Measurements from ENCODE around the gene GABRG3.

DNA sequence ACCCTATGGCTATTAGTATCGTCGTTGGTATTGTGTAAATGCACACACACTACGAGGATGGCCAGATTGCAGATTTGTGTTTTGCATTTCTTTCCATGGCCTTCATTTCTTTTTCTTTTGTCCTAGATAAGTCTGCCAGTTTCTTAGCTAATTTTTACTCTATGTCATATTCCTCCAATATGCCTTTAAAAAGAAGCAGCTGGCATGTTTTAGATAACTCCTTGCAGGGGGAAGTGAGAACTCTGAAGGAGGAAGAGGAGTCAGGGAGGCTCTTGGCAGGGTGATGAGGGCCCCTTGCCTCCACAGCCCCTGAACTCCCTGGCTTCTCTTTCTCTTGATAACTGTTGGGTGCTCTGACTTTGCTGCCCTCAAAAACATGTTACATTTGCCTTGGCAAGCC lies 244.0 kb downstream of the GABRG3 start:
- TF ChIP-seq, protein P1, sequence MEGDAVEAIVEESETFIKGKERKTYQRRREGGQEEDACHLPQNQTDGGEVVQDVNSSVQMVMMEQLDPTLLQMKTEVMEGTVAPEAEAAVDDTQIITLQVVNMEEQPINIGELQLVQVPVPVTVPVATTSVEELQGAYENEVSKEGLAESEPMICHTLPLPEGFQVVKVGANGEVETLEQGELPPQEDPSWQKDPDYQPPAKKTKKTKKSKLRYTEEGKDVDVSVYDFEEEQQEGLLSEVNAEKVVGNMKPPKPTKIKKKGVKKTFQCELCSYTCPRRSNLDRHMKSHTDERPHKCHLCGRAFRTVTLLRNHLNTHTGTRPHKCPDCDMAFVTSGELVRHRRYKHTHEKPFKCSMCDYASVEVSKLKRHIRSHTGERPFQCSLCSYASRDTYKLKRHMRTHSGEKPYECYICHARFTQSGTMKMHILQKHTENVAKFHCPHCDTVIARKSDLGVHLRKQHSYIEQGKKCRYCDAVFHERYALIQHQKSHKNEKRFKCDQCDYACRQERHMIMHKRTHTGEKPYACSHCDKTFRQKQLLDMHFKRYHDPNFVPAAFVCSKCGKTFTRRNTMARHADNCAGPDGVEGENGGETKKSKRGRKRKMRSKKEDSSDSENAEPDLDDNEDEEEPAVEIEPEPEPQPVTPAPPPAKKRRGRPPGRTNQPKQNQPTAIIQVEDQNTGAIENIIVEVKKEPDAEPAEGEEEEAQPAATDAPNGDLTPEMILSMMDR (IDR thresholded peaks at IDR 0.05; ENCODE audit: insufficient read depth, low read length, poor library complexity, severe bottlenecking) = no peak
- TF ChIP-seq EZH2phosphoT487 (conservative IDR thresholded peaks at IDR 0.05; ENCODE audit: low read length) = no peak
